ENCODE results near the gene TIPIN. TPM values are rescaled to one million over a fixed set of nuclear protein-coding genes. Genes with fewer than 3 reads are reported as not detected.
A peak's percentile ranks its signal among the peaks of the same experiment; 100 is the strongest.
"Not testable (repeated sequence)": the region's sequence is repeated elsewhere in the genome, so short reads cannot be mapped to it uniquely, and the experiment has no call there.

TIPIN gene
- total RNA-seq, 2 experiments from 2014 or later, result 33.8 to 34.7 TPM

DNA sequence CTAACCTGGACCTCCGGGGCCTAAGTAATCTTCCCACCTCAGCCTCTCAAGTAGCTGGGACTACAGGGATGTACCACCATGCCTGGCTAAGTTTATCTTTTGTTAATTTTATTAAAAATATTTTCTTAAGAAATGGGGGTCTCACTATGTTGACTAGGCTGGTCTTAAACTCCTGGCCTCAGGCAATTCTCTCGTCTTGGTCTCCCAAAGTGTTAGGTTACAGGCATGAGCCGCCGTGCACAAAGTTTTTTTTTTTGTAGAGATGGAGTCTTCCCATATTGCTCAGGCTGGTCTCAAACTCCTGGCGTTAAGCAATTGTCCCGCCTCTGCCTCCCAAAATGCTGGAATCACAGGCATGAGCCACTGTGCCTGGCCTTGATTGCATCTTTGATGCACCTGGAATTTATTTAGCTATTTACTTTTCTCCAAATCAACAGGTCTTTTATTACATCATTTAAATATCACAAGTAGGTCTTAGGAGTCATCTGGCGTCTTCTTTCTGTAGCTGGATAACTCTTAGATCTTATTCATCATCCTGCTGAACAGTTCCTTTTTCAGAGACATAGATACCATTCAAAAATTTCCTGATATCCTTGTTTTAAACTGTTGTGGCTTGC, 22.4 kb upstream of the TIPIN start:
- Mint-ChIP-seq H3K4me1 (ENCODE audit: low read depth) (no peaks in the 10 kb centered on the region), H3K27me3 (ENCODE audit: low read depth) (no peaks in the 10 kb centered on the region), H3K9me3 (peaks cover 5% of the 10 kb centered on the region), H3K36me3 (ENCODE audit: low read depth) (no peaks in the 10 kb centered on the region), H3K4me3 (no peak overlapping the region), H3K27ac (no peak overlapping the region)
- CTCF ChIA-PET, result interaction anchor here (0.7 to 1.5 kb wide), 2 partner anchors 119 to 121 kb away, joined by 3 to 4 read pairs; partner anchors contain the start of gene SNAPC5
- DNase-seq, result no peak
- intact Hi-C loops (cut with micrococcal nuclease), result no loop called here

DNA sequence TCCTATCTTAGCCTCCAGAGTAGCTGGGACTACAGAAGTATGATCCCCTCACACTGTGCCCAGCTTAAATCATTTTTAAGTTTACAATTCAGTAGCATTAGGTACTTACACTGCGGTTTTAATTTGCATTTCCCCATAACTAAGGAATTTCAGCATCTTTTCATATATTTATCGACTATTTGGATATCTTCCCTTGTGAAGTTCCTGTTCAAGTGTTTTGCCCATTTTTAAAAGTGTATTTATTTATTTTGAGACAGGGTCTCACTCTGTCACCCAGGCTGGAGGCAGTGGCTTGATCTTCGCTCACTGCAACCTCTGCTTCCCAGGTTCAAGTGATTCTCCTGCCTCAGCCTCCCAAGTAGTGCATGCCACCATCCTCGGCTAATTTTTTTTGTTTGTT, 17.7 kb upstream of the TIPIN start:
- Mint-ChIP-seq H3K27me3 (ENCODE audit: low read depth) (no peaks in the 10 kb centered on the region), H3K4me3 (no peak overlapping the region), H3K4me1 (ENCODE audit: low read depth) (peaks cover 16% of the 10 kb centered on the region), H3K27ac (no peak overlapping the region), H3K9me3 (peaks cover 5% of the 10 kb centered on the region), H3K36me3 (ENCODE audit: low read depth) (no peaks in the 10 kb centered on the region)
- intact Hi-C loops (cut with micrococcal nuclease), result no loop called here
- CTCF ChIA-PET, result no interaction called here
- DNase-seq, result no peak

DNA sequence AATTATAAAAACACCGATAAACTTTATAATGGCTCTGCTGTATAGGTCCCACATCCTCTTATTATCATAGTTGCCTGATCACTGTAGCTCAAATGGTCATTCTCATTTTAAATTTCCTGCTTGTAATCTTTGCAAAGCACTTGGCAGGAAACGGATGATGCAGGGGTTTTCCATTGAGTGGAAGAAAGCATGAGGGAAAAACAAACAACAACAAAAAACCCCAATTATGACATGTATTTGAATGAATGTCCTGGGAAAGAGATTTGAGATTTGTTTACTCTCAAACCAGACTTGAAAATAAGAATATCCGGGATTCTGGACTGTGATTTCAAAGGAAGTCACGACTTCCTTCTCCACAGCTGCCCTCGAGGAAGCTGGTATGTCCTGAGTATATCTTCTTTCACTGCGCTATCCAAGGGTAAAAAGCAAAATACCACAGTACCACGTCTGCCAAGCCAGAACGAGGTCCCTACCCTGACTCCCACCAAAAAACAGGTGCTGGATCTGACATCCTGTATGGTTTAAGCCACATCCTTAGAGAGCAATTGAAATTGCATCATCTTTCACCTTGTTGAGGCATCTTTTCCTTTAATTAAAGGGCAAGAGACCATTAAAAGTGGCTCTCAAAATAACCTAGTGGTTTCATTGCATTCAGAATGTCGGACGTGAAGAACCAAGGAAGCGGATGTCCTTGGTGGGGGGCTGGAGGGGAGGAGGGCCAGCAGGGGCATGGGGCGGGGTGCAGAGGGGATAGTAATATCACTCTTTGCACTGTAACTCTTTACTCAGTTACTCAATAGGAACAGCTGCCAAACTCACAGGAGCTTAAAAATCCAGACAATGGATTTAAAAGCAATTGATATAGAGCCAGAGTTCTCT, 13.5 kb upstream of the TIPIN start:
- H3K36me3 Mint-ChIP-seq (ENCODE audit: low read depth), result no peaks in the 10 kb centered on the region
- intact Hi-C loops (cut with micrococcal nuclease), result loop anchor here (1.0 kb wide), 2 partner anchors 14 to 16 kb away; partner anchors contain the start of genes MAP2K1 and TIPIN
- peak; percentile 66 for DNase-seq
- peak overlapping the region; percentile 66 for H3K4me3 Mint-ChIP-seq
- H3K27me3 Mint-ChIP-seq (ENCODE audit: low read depth), result no peaks in the 10 kb centered on the region
- H3K4me1 Mint-ChIP-seq (ENCODE audit: low read depth), result peaks cover 16% of the 10 kb centered on the region
- H3K27ac Mint-ChIP-seq, result peak overlapping the region; percentile 92
- H3K9me3 Mint-ChIP-seq, result peaks cover 5% of the 10 kb centered on the region
- CTCF ChIA-PET, result interaction anchor here (0.9 to 1.3 kb wide), 2 partner anchors 12 to 128 kb away, joined by 3 to 4 read pairs; partner anchors contain the start of gene SNAPC5

DNA sequence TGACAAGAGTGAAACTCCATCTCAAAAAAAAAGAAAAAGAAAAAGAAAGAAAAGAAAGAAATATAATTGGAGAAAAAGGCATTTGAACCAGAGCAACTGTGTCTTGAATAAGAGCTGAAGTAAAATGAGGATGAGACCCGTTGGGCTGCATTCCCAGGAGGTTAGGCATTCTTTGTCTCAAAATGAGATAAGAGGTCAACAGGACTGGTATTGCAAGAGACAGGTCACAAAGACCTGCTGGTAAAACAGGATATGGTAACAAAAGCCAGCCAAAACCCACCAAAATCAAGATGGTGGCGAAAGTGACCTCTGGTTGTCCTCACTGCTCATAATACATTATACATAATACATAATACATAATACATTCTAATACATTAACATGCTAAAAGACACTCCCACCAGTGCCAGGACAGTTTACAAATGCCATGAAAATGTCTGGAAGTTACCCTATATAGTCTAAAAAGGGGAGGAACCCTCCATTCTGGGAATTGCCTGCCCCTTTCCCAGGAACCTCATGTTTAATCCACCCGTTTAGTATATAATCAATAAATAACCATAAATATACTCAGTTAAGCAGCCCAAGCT, 8.6 kb upstream of the TIPIN start:
- Mint-ChIP-seq H3K4me1 (ENCODE audit: low read depth) (peaks cover 7% of the 10 kb centered on the region), H3K27ac (no peak overlapping the region), H3K36me3 (ENCODE audit: low read depth) (no peaks in the 10 kb centered on the region), H3K27me3 (ENCODE audit: low read depth) (no peaks in the 10 kb centered on the region), H3K4me3 (no peak overlapping the region), H3K9me3 (no peaks in the 10 kb centered on the region)
- CTCF ChIA-PET, result no interaction called here
- DNase-seq, result no peak
- intact Hi-C loops (cut with micrococcal nuclease), result no loop called here

DNA sequence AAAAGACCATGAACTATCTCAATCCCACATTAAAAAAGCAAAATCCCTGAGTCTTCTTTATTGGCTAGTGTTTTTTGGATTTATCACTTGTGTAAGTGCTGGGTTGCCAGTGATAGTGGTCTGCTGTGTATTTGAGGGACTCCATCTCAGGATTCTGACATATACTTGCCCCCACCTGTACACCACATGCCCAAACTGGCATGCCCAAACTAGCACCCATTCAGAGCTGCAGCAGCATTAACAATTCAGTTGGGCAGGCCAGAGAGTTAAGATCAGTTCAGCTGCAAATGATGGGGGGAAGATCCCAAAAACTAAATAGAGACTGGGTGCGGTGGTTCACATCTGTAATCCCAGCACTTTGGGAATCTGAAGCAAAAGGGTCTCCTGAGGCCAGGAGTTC, 6.3 kb upstream of the TIPIN start:
- Mint-ChIP-seq H3K27me3 (ENCODE audit: low read depth) (no peaks in the 10 kb centered on the region), H3K27ac (no peak overlapping the region), H3K4me1 (ENCODE audit: low read depth) (peaks cover 7% of the 10 kb centered on the region), H3K36me3 (ENCODE audit: low read depth) (no peaks in the 10 kb centered on the region), H3K9me3 (no peaks in the 10 kb centered on the region), H3K4me3 (no peak overlapping the region)
- intact Hi-C loops (cut with micrococcal nuclease), result no loop called here
- DNase-seq, result no peak
- CTCF ChIA-PET, result no interaction called here

DNA sequence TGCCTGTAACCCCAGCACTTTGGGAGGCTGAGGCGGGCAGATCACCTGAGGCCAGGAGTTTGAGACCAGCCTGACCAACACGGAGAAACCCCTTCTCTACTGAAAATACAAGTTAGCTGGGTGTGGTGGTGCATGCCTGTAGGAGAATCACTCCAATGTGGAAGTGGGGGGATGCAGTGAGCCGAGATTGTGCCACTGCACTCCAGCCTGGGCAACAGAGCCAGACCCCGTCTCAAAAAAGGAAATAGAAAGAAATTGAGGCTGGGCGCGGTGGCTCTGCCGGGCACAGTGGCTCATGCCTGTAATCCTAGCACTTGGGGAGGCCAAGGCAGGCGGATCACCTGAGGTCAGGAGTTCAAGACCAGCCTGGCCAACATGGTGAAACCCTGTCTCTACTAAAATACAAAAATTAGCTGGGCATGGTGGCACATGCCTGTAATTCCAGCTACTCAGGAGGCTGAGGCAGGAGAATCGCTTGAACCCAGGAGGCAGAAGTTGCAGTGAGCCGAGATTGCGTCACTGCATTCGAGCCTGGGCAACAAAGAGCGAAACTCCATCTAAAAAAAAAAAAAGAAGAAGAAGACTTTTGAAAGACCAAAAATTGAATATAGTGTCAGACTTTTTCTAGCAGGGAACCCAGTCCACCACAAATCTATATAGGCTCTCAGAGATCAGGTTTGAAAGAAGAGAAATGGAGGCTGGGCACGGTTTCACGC, 5.4 kb upstream of the TIPIN start:
- CTCF ChIA-PET; DNase-seq; intact Hi-C loops (cut with micrococcal nuclease); H3K27me3 Mint-ChIP-seq (ENCODE audit: low read depth); H3K36me3 Mint-ChIP-seq (ENCODE audit: low read depth); H3K4me3 Mint-ChIP-seq; H3K27ac Mint-ChIP-seq; H3K9me3 Mint-ChIP-seq: not testable (repeated sequence)
- H3K4me1 Mint-ChIP-seq (ENCODE audit: low read depth), result peaks cover 12% of the 10 kb centered on the region

DNA sequence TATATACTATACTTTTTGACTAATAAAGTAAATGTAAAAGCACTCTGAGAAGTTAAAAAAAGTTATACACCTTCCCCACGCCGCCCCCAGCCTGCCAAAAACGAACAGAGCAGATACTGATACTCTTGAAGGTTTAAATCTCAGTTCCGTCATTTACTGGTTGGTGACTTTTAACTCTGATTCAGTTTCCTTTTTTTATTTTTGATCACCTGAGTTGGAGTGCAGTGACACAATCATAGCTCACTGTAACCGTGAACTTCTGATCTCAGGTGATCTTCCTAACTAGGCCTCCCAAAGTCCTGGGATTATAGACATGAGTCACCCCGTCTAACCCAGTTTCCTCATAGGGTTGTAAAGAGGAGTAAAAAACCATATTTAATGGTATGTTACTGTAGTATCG, 3.3 kb upstream of the TIPIN start:
- CTCF ChIA-PET, result no interaction called here
- Mint-ChIP-seq H3K27ac (no peak overlapping the region), H3K27me3 (ENCODE audit: low read depth) (no peaks in the 10 kb centered on the region), H3K9me3 (no peaks in the 10 kb centered on the region), H3K36me3 (ENCODE audit: low read depth) (peaks cover 6% of the 10 kb centered on the region), H3K4me1 (ENCODE audit: low read depth) (peaks cover 25% of the 10 kb centered on the region), H3K4me3 (no peak overlapping the region)
- peak; percentile 34 for DNase-seq
- intact Hi-C loops (cut with micrococcal nuclease), result no loop called here

DNA sequence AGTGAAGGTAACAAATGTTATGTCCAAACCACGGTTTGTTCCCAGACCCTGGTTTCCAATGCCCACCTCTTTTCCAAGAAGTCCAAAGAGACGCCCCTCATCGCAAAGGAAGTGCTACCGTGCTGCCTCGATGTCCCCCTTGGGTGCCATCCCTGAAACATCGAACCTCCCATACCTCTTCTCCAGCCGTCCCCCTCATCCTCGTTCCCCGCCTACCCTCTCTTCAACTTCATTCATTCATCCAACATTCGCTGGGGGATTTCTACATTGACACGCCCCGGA, 467 bp downstream of the TIPIN start:
- Mint-ChIP-seq H3K9me3 (no peaks in the 10 kb centered on the region), H3K4me3 (peak overlapping the region; percentile 96), H3K27ac (peak overlapping the region; percentile 95), H3K4me1 (ENCODE audit: low read depth) (peaks cover 37% of the 10 kb centered on the region), H3K27me3 (ENCODE audit: low read depth) (no peaks in the 10 kb centered on the region), H3K36me3 (ENCODE audit: low read depth) (peaks cover 20% of the 10 kb centered on the region)
- no peak for DNase-seq
- intact Hi-C loops (cut with micrococcal nuclease), result loop anchor here (1.0 kb wide), 8 partner anchors 13 to 839 kb away; partner anchors contain the start of genes DPP8, MAP2K1, RPL4 and SNAPC5
- CTCF ChIA-PET, result interaction anchor here (2.8 to 3.8 kb wide), 2 partner anchors 30 to 142 kb away, joined by 12 to 28 read pairs; partner anchors contain the start of genes MAP2K1 and SNAPC5

DNA sequence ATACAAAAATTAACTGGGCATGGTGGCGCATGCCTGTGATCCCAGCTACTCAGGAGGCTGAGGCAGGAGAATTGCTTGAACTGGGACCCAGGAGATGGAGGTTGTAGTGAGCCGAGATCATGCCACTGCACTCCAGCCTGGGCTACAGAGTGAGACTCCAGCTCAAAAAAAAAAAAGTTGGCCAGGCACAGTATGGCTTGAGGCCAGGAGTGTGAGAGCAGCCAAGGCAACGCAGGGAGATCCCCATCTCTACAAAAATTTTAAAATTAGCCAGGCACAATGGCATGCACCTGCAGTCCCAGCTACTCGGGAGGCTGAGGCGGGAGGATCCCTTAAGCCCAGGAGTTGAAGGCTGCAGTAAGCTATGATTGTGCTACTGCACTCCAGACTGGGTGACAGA, 8.0 kb downstream of the TIPIN start:
- DNase-seq; H3K4me3 Mint-ChIP-seq; CTCF ChIA-PET; H3K9me3 Mint-ChIP-seq; intact Hi-C loops (cut with micrococcal nuclease); H3K4me1 Mint-ChIP-seq (ENCODE audit: low read depth); H3K27ac Mint-ChIP-seq; H3K27me3 Mint-ChIP-seq (ENCODE audit: low read depth): not testable (repeated sequence)
- H3K36me3 Mint-ChIP-seq (ENCODE audit: low read depth), result peaks cover 36% of the 10 kb centered on the region

DNA sequence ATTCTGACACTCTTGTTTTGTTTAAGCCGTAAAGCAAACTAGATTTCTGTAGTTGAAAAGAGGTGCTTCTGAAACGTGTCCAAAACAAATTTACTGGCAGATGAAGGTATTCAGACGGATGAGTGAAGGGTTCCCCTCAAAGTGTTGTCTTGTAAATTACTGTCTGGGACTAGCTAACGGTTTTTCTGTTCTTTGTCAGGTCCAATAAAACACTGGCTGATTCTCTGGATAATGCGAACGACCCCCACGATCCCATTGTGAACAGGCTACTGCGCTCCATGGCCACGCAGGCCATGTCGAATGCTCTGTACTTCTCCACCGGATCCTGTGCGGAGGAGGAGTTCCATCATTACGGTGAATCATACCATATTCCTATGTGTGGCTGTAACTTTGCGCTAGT, 27.7 kb downstream of the TIPIN start:
- CTCF ChIA-PET, result interaction anchor here (1.3 kb wide), 1 partner anchor 8 kb away, joined by 3 read pairs; no protein-coding TSS in a partner anchor
- peaks cover 21% of the 10 kb centered on the region for H3K36me3 Mint-ChIP-seq (ENCODE audit: low read depth)
- no peaks in the 10 kb centered on the region for H3K27me3 Mint-ChIP-seq (ENCODE audit: low read depth)
- no peaks in the 10 kb centered on the region for H3K9me3 Mint-ChIP-seq
- no peak overlapping the region for H3K4me3 Mint-ChIP-seq
- DNase-seq, result no peak
- no peak overlapping the region for H3K27ac Mint-ChIP-seq
- intact Hi-C loops (cut with micrococcal nuclease), result no loop called here
- no peaks in the 10 kb centered on the region for H3K4me1 Mint-ChIP-seq (ENCODE audit: low read depth)

DNA sequence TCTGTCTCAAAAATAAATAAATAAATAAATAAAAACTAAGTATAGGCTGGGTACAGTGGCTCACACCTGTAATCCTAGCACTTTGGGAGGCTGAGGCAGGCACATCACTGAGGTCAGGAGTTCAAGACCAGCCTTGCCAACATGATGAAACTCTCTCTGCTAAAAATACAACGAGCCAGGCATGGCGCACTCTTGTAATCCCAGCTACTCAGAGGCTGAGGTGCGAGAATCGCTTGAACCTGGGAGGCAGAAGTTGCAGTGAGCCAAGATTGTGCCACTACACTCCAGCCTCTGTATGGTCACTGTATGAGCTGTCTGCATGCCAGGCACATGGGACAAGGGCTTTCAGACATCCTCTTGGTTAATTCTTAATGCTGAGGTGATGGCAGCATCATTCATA, 28.7 kb downstream of the TIPIN start:
- Mint-ChIP-seq H3K27me3 (ENCODE audit: low read depth) (no peaks in the 10 kb centered on the region), H3K4me1 (ENCODE audit: low read depth) (no peaks in the 10 kb centered on the region), H3K36me3 (ENCODE audit: low read depth) (peaks cover 24% of the 10 kb centered on the region), H3K27ac (no peak overlapping the region), H3K4me3 (no peak overlapping the region), H3K9me3 (no peaks in the 10 kb centered on the region)
- CTCF ChIA-PET, result interaction anchor here (1.3 kb wide), 1 partner anchor 9 kb away, joined by 3 read pairs; no protein-coding TSS in a partner anchor
- intact Hi-C loops (cut with micrococcal nuclease), result no loop called here
- DNase-seq, result no peak

DNA sequence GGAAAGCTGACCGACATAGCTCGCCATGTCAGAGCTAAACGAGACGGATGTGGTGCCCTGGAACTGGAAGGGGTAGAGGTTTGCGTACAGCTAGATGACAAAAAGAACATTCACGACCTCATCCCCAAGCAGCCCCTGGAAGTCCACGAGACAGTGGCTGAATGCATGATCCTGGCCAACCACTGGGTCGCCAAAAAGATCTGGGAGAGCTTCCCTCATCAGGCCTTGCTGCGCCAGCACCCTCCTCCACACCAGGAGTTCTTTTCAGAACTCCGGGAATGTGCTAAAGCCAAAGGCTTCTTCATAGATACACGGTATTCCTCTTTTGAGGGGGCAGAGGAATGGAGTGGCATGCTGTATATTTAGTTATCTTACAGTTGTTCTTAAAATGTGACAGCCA, 30.4 kb downstream of the TIPIN start:
- CTCF ChIA-PET, result no interaction called here
- H3K27me3 Mint-ChIP-seq (ENCODE audit: low read depth), result no peaks in the 10 kb centered on the region
- no peak overlapping the region for H3K27ac Mint-ChIP-seq
- no peaks in the 10 kb centered on the region for H3K9me3 Mint-ChIP-seq
- peaks cover 24% of the 10 kb centered on the region for H3K36me3 Mint-ChIP-seq (ENCODE audit: low read depth)
- no peaks in the 10 kb centered on the region for H3K4me1 Mint-ChIP-seq (ENCODE audit: low read depth)
- intact Hi-C loops (cut with micrococcal nuclease), result no loop called here
- no peak overlapping the region for H3K4me3 Mint-ChIP-seq
- DNase-seq, result no peak
